CD4-positive, alpha-beta memory T cell (primary cell): ENCODE measurements around the gene KHDC3L. TPM values are rescaled to one million over a fixed set of nuclear protein-coding genes. Genes with fewer than 3 reads are reported as not detected.

Experiments
- CTCF ChIA-PET: fragments of 350-600 bp; sonication (Branson Sonifier 250); formaldehyde crosslinking; loops from one replicate; lab custom pipeline; 2021; ENCODE audit warnings: inconsistent platforms; ENCODE audit not compliant: partially characterized antibody; lab: Charles Lee
- POLR2A ChIA-PET: fragments of 350-600 bp; sonication (Branson Sonifier 250); formaldehyde crosslinking; loops from one replicate; lab custom pipeline; 2021; ENCODE audit not compliant: partially characterized antibody; lab: Charles Lee
- DNase-seq, 5 donors: peaks; one replicate each; pipeline versions ENCODE4 v3.0.0 to v3.0.0-alpha.2; 2020 to 2022; ENCODE audit warnings: mixed read lengths in 1 of 5
- H3K27ac ChIP-seq: one replicate; pipeline ENCODE4 v1.7.0; 2013; ENCODE audit warnings: low read depth, low read length
- H3K27me3 ChIP-seq: 2 replicates; pipeline ENCODE4 v1.7.0; 2013; ENCODE audit warnings: mild to moderate bottlenecking, low read length, moderate library complexity; ENCODE audit not compliant: insufficient read depth
- H3K36me3 ChIP-seq: 2 replicates; pipeline ENCODE4 v1.7.0; 2013; ENCODE audit warnings: mild to moderate bottlenecking, low read length, moderate library complexity; ENCODE audit not compliant: insufficient read depth
- H3K4me1 ChIP-seq: 2 replicates; pipeline ENCODE4 v1.7.0; 2013; ENCODE audit warnings: mild to moderate bottlenecking, low read length, moderate library complexity; ENCODE audit not compliant: insufficient read depth
- H3K4me3 ChIP-seq, 2 donors: one replicate each; pipeline ENCODE4 v1.7.0; 2013; ENCODE audit warnings: low read length in 2 of 2, mild to moderate bottlenecking in 1 of 2
- H3K9me3 ChIP-seq, 2 donors: one replicate each; pipeline ENCODE4 v1.7.0; 2013; ENCODE audit warnings: low read length in 2 of 2, control low read depth in 1 of 2; ENCODE audit not compliant: control insufficient read depth in 1 of 2
- H3K27ac Mint-ChIP-seq, 7 donors: one replicate each; pipeline ENCODE4 v1.8.0; 2020 to 2021; ENCODE audit warnings: mixed read lengths in 7 of 7, mild to moderate bottlenecking in 6 of 7, inconsistent platforms in 3 of 7, moderate library complexity in 3 of 7
- H3K27me3 Mint-ChIP-seq, 2 donors: one replicate each; pipeline ENCODE4 v1.8.0; 2020 to 2021; ENCODE audit warnings: mixed read lengths in 2 of 2
- H3K36me3 Mint-ChIP-seq, 2 donors: one replicate each; pipeline ENCODE4 v1.8.0; 2020 to 2021; ENCODE audit warnings: mixed read lengths in 2 of 2, inconsistent platforms in 1 of 2, mild to moderate bottlenecking in 1 of 2
- H3K4me1 Mint-ChIP-seq, 4 donors: one replicate each; pipeline ENCODE4 v1.8.0; 2020 to 2021; ENCODE audit warnings: mixed read lengths in 4 of 4, mild to moderate bottlenecking in 1 of 4
- H3K4me3 Mint-ChIP-seq, 8 donors: one replicate each; pipeline ENCODE4 v1.8.0; 2020 to 2021; ENCODE audit warnings: mixed read lengths in 8 of 8, mild to moderate bottlenecking in 7 of 8, moderate library complexity in 6 of 8, inconsistent platforms in 3 of 8
- H3K9me3 Mint-ChIP-seq, 8 donors: one replicate each; pipeline ENCODE4 v1.8.0; 2020 to 2021; ENCODE audit warnings: mixed read lengths in 8 of 8, mild to moderate bottlenecking in 5 of 8, inconsistent platforms in 3 of 8, moderate library complexity in 1 of 8
- intact Hi-C: fragments of 100-400 bp; cut with micrococcal nuclease; formaldehyde crosslinking; loops from one replicate; pipeline ENCODE4 v1.15.1; 2023
- polyA plus RNA-seq, 2 donors: library from polyadenylated mRNA; unstranded; fragments of 300-500 nt; fragmentation: Illumina TruSeq; gene quantifications; one replicate each; pipeline ENCODE4 v1.2.3, GENCODE V29; 2021
- total RNA-seq, 2 experiments: library from RNA; stranded (reverse); gene quantifications; one replicate each; pipeline ENCODE4 v1.2.3, GENCODE V29; 2021

Gene KHDC3L
- total and polyA plus RNA-seq, 4 experiments from 2014 or later = not detected

GRCh38 chr6:73353636-73354593 lies 8.5 kb upstream of the KHDC3L start, which contains the start of gene DPPA5:
TSS of gene DPPA5 (minus strand) at chr6:73354276. CDS start at chr6:73354225, 51 bp downstream.
- H3K9me3 Mint-ChIP-seq = no peaks in the 10 kb centered on the region
- no peaks in the 10 kb centered on the region for H3K36me3 Mint-ChIP-seq
- intact Hi-C loops = no loop called here
- Histone ChIP-seq H3K27ac (no peak within 1 kb of the TSS), H3K4me1 (no peaks in the 10 kb centered on the region), H3K36me3 (no peaks in the 10 kb centered on the region), H3K4me3 (no peak within 1 kb of the TSS), H3K27me3 (peaks cover 7% of the 10 kb centered on the region), H3K9me3 (no peaks in the 10 kb centered on the region)
- DNase-seq = no peak
- ChIA-PET CTCF (no interaction called here), POLR2A (no interaction called here)
- peaks cover 11 to 14% of the 10 kb centered on the region in 2 donors for H3K27me3 Mint-ChIP-seq
- H3K4me3 Mint-ChIP-seq = no peak within 1 kb of the TSS
- H3K4me1 Mint-ChIP-seq = no peaks in the 10 kb centered on the region
- no peak within 1 kb of the TSS for H3K27ac Mint-ChIP-seq

DNA sequence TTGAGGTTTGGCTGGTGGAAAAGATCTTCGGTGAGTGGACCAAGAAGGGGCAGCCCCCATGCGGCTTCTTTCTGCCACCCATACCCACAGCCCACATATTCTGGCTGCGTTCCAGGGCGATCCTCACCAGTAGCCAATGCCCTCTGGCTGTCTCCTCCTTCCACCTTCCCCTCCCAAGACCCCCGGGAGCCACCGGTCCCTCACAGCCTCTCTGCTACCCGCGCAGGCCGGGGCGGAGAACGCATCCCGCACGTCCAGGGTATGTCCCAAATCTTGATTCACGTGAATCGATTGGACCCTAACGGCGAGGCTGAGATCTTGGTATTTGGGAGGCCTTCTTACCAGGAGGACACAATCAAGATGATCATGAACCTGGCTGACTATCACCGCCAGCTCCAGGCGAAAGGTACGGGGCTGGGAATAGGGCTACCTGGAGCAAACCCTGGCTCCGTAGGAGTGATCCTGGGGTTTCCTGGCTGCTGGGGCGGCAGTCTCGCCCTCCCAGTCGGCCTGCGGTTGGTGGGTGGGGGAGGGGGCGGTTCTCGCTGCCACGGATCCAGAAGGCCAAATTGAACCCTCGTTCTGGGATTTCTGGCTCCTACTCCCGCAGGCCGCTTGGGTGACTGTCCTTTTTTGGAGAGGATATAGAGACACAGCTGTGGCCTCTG lies 545 bp downstream of the KHDC3L start:
- peaks cover 0 to 2% (median 0%) of the 10 kb centered on the region in 8 donors for H3K9me3 Mint-ChIP-seq
- Histone ChIP-seq H3K9me3 (no peaks in the 10 kb centered on the region), H3K4me3 (no peak overlapping the region), H3K36me3 (no peaks in the 10 kb centered on the region), H3K4me1 (no peaks in the 10 kb centered on the region), H3K27me3 (no peaks in the 10 kb centered on the region), H3K27ac (no peak overlapping the region)
- DNase-seq = no peak
- POLR2A ChIA-PET = no interaction called here
- H3K36me3 Mint-ChIP-seq = no peaks in the 10 kb centered on the region
- CTCF ChIA-PET = no interaction called here
- intact Hi-C loops = no loop called here
- H3K27me3 Mint-ChIP-seq = no peaks in the 10 kb centered on the region
- H3K4me1 Mint-ChIP-seq = no peaks in the 10 kb centered on the region
- H3K4me3 Mint-ChIP-seq = no peak overlapping the region
- no peak overlapping the region for H3K27ac Mint-ChIP-seq

DNA sequence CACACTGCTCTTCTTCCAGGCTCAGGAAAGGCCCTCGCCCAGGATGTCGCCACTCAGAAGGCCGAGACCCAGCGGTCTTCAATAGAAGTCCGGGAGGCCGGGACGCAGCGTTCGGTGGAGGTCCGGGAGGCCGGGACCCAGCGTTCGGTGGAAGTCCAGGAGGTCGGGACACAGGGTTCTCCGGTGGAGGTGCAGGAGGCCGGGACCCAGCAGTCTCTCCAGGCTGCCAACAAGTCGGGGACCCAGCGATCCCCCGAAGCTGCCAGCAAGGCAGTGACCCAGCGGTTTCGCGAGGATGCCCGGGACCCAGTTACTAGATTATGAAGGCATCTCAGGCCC lies 1.0 kb downstream of the KHDC3L start:
- no peak overlapping the region for H3K27ac ChIP-seq
- CTCF ChIA-PET = no interaction called here
- no peaks in the 10 kb centered on the region for H3K4me1 ChIP-seq
- Mint-ChIP-seq H3K27ac (no peak overlapping the region), H3K27me3 (no peaks in the 10 kb centered on the region), H3K9me3 (peaks cover 0 to 2% (median 0%) of the 10 kb centered on the region in 8 donors), H3K4me1 (no peaks in the 10 kb centered on the region), H3K36me3 (no peaks in the 10 kb centered on the region), H3K4me3 (no peak overlapping the region)
- H3K27me3 ChIP-seq = no peaks in the 10 kb centered on the region
- H3K4me3 ChIP-seq = no peak overlapping the region
- no peaks in the 10 kb centered on the region for H3K9me3 ChIP-seq
- DNase-seq = no peak
- POLR2A ChIA-PET = no interaction called here
- H3K36me3 ChIP-seq = no peaks in the 10 kb centered on the region
- intact Hi-C loops = no loop called here

GRCh38 chr6:73364121-73364520 lies 1.7 kb downstream of the KHDC3L start:
- H3K4me1 Mint-ChIP-seq = no peaks in the 10 kb centered on the region
- no peaks in the 10 kb centered on the region for H3K27me3 ChIP-seq
- no peak for DNase-seq
- peaks cover 0 to 2% (median 0%) of the 10 kb centered on the region in 8 donors for H3K9me3 Mint-ChIP-seq
- no peak overlapping the region for H3K27ac Mint-ChIP-seq
- no peaks in the 10 kb centered on the region for H3K36me3 ChIP-seq
- POLR2A ChIA-PET = no interaction called here
- intact Hi-C loops = no loop called here
- no peak overlapping the region for H3K27ac ChIP-seq
- no peaks in the 10 kb centered on the region for H3K4me1 ChIP-seq
- H3K36me3 Mint-ChIP-seq = no peaks in the 10 kb centered on the region
- H3K27me3 Mint-ChIP-seq = no peaks in the 10 kb centered on the region
- H3K9me3 ChIP-seq = no peaks in the 10 kb centered on the region
- CTCF ChIA-PET = no interaction called here
- no peak overlapping the region for H3K4me3 Mint-ChIP-seq
- no peak overlapping the region for H3K4me3 ChIP-seq

GRCh38 chr6:73364549-73364948 lies 2.1 kb downstream of the KHDC3L start:
- ChIA-PET CTCF (interaction anchor here (0.8 kb wide), 1 partner anchor 14 kb away, joined by 3 read pairs; no protein-coding TSS in a partner anchor), POLR2A (no interaction called here)
- H3K36me3 ChIP-seq = no peaks in the 10 kb centered on the region
- Mint-ChIP-seq H3K36me3 (no peaks in the 10 kb centered on the region), H3K27me3 (no peaks in the 10 kb centered on the region), H3K27ac (peak overlapping the region in 1 of 7 donors; percentile 57), H3K9me3 (peaks cover 0 to 2% (median 0%) of the 10 kb centered on the region in 8 donors), H3K4me3 (no peak overlapping the region), H3K4me1 (no peaks in the 10 kb centered on the region)
- H3K4me1 ChIP-seq = no peaks in the 10 kb centered on the region
- no peak overlapping the region for H3K4me3 ChIP-seq
- DNase-seq = no peak
- H3K27ac ChIP-seq = no peak overlapping the region
- H3K27me3 ChIP-seq = no peaks in the 10 kb centered on the region
- no peaks in the 10 kb centered on the region for H3K9me3 ChIP-seq
- intact Hi-C loops = no loop called here

DNA sequence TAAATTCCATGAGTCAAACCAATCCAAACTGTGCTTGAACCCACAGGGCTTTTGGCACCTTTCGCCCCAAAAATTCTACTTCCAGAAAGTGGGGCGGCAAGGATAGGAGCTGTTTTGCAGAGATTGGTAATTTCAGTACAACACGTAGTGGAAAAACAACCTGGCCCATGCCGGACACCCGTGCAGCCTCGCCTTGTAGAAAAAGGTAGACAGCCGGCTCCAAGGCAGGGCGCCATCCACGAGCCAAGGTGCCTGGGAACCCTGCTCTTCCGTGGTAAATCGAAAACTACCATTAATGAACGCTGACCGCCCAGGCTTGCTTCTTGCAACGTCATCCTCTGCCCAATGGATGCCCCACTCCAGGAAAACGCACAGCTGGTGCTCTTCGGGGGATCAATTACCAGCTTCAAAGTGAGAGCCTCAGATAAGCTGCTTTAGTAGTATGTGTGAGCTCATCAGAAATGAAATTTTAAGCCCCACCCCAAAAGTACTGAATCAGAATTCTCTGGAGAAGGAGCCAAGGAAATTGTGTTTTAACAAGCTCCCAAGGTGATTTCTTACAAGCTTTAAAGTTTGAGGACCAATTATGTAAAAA lies 5.4 kb downstream of the KHDC3L start:
- Histone ChIP-seq H3K4me1 (no peaks in the 10 kb centered on the region), H3K9me3 (peaks cover 0 to 10% of the 10 kb centered on the region in 2 donors), H3K27ac (no peak overlapping the region), H3K27me3 (no peaks in the 10 kb centered on the region), H3K36me3 (no peaks in the 10 kb centered on the region), H3K4me3 (no peak overlapping the region)
- CTCF ChIA-PET = no interaction called here
- H3K4me3 Mint-ChIP-seq = no peak overlapping the region
- H3K36me3 Mint-ChIP-seq = no peaks in the 10 kb centered on the region
- peaks cover 0 to 29% (median 5%) of the 10 kb centered on the region in 8 donors for H3K9me3 Mint-ChIP-seq
- H3K4me1 Mint-ChIP-seq = no peaks in the 10 kb centered on the region
- no peaks in the 10 kb centered on the region for H3K27me3 Mint-ChIP-seq
- intact Hi-C loops = no loop called here
- no peak for DNase-seq
- POLR2A ChIA-PET = no interaction called here
- H3K27ac Mint-ChIP-seq = no peak overlapping the region

- intact Hi-C loops = no loop called here
- Mint-ChIP-seq H3K4me1 (no peaks in the 10 kb centered on the region), H3K9me3 (peaks cover 0 to 33% (median 8%) of the 10 kb centered on the region in 8 donors), H3K36me3 (no peaks in the 10 kb centered on the region), H3K4me3 (no peak overlapping the region), H3K27ac (peak overlapping the region in 1 of 7 donors; percentile 12), H3K27me3 (no peaks in the 10 kb centered on the region)
- DNase-seq = no peak
- Histone ChIP-seq H3K36me3 (no peaks in the 10 kb centered on the region), H3K4me3 (no peak overlapping the region), H3K27me3 (no peaks in the 10 kb centered on the region), H3K9me3 (peaks cover 0 to 10% of the 10 kb centered on the region in 2 donors), H3K27ac (no peak overlapping the region), H3K4me1 (no peaks in the 10 kb centered on the region)
- ChIA-PET CTCF (no interaction called here), POLR2A (no interaction called here)
These were observed 6.2 kb downstream of the KHDC3L start for GRCh38 chr6:73368675-73369074.
